ENCODE data around the gene SEL1L.
"Not testable (repeated sequence)": the region's sequence is repeated elsewhere in the genome, so short reads cannot be mapped to it uniquely, and the experiment has no call there.

Gene SEL1L

DNA sequence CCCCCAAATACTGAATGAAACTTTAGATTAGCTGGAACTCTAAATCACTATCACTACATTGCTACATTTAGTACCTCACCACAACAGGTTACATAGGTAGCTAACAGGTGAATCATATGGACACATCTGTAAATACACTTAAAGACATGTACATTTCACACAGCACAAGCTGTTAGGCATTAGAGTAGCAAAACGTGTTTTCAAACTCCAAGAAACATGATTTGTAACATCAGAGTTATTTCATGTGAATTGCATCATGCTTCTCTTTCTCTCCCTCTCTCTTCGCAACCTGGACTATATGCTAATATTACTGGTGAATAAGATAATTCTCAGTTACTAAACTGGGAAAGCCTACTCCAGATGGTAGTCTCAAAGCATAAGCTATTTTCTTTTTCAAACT, 4.3 kb downstream of the SEL1L start:
- in situ Hi-C loops (cut with HindIII; ENCODE audit: low sequenced_read_pairs), result no loop called here

DNA sequence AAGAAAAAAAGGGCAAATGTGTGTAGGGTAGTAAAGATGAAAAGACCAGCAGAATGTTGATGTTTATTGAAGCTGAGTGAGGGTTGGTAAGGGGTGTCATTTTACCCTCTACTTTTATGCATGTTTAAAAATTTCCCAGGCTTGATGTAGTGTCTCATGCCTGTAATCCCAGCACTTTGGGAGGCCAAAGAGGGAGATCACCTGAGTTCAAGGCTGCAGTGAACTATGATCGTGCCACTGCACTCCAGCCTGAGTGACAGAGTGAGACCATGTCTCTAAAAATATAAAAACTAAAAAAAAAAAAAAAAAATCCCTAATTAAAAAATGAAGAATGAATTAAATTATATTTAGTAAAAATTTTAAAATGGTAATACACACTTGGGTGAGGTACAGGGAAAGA, 8.5 kb downstream of the SEL1L start:
- in situ Hi-C loops (cut with HindIII; ENCODE audit: low sequenced_read_pairs), result no loop called here

GRCh38 chr14:81523616-81524015, 10.0 kb downstream of the SEL1L start:
- in situ Hi-C loops (cut with HindIII; ENCODE audit: low sequenced_read_pairs), result no loop called here

- in situ Hi-C loops (cut with HindIII; ENCODE audit: low sequenced_read_pairs), result no loop called here
Observed at GRCh38 chr14:81523016-81523415, 10.6 kb downstream of the SEL1L start.

DNA sequence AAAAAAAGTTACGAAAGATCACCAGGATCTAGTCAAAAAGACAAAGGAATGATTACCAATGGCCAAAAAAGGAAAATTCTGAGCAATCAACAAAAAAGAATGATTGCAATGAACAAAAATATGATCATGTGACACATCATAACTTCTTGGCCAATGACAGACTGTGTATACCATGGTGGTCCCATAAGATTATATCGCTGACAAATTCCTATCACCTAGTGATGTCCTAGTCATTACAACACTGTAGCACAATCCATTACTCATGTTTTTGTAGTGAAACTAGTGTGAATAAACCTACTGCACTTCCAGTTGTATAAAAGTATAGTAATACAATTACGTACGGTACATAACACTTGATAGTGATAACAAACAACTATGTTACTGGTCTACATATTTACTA, 12.3 kb downstream of the SEL1L start:
- in situ Hi-C loops (cut with HindIII; ENCODE audit: low sequenced_read_pairs), result no loop called here

DNA sequence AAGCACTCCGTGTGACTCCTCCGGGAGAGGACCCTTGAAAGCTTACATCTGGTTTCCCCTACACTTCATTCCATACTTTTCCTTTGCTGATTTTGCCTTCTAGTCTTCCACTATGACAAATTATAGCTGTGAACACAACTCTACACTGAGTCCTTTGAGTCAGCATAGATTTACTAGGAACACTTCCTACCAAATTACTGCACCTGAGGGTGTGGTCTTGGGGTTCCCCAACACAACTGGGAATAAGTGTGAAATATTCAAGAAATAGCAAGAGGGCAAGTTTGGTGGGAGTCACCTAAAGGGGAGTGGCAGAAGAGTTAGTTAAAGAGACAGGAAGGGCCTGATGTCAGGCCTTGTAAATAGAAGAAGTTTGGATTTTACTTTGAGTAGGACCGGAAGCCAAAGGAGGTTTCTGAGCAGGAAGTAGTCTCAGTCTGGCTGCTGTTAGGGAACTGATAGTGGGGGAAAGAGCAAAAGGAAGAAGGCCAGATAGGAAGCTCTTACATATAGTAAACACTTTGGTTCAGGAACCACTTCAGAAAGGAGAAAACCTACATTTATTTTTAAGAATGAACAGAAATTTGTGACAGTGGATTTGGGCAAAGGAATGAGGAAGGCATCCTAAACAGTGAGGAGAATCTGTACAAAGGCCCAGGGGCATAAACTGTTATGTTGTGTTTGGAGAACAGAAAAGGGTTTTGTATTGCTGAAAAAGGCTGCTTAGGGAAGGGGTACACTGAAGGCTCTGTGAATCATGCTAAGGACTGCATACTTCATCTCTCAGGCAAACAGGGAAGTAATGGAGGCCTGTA, 14.2 kb downstream of the SEL1L start:
- in situ Hi-C loops (cut with HindIII; ENCODE audit: low sequenced_read_pairs), result no loop called here

DNA sequence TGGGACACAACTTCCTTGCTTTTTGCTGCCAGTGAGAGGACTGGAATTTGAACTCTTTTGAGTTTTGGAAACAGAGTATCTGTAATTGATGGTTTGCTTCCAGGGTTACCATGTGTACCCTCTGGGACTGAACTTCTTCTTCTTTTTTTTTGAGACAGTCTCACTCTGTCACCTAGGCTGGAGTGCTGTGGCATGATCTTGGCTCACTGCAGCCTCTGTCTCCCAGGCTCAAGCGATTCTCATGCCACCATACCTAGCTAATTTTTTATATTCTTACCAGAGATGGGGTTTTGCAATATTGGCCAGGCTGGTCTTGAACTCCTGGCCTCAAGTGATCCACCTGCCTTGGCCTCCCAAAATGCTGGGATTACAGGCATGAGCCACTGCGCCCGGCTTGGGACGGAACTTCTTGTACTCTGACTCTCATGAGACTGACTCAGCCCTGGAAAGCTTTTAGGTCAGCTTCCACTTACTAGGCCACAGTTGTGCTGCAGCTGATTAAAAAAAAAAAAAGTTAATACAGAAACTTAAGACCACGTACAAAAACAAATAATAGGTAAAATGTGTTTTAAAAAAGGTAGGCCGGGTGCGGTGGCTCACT, 15.8 kb downstream of the SEL1L start:
- in situ Hi-C loops (cut with HindIII; ENCODE audit: low sequenced_read_pairs), result no loop called here

DNA sequence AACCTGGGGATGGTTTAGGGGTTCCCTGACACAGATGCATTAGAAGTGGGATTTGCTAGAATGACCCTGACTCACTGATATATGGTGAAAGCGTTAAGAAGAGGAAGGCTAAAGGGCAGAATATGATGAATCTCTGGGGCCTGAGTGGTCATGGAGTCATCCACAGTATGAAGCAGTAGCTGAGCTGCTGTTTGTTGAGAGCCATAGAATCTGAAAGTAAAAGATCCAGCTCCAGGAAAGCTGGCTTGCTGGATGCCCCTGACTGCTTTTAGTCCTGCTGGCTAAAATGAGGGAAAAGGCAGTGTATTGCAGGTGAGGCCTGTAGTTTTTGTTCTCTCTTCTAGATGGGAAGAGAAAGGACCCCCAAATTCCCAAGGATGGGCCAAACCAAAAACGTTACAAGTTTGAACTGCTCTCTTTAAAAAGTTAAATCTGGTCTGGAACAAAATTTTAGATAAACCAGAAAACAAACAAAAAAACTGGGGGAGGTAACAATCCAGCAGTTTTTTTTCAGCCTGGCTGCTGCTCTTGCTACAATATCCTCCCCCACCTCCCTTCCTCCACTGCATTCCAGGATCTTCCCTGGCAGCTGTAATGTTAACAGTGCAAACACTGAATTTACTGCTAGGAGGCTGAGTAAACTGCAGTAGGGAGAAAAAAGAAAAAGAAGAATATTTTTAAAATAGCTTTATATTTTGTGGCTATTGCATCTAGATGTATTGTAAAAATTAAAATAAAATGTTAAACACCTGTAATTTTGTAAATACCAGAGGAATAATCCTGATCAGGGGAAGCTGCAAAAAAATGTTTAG, 16.5 kb downstream of the SEL1L start:
- in situ Hi-C loops (cut with HindIII; ENCODE audit: low sequenced_read_pairs), result no loop called here

GRCh38 chr14:81515927-81516326, 17.7 kb downstream of the SEL1L start:
- in situ Hi-C loops (cut with HindIII; ENCODE audit: low sequenced_read_pairs), result not testable (repeated sequence)

DNA sequence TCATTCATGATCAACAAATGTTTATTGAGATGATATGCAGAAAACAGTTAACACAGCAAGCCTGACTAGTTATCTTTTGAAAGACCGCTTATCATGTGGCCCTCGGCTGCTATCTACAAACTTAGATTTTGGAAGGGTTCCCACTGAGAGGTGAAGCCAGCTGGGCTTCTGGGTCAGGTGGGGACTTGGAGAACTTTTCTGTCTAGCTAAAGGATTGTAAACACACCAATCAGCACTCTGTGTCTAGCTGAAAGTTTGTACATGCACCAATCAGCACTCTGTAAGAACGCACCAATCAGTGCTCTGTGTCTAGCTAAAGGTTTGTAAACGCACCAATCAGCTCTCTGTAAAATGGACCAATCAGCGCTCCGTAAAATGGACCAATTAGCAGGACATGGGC, 20.8 kb downstream of the SEL1L start:
- in situ Hi-C loops (cut with HindIII; ENCODE audit: low sequenced_read_pairs), result not testable (repeated sequence)

DNA sequence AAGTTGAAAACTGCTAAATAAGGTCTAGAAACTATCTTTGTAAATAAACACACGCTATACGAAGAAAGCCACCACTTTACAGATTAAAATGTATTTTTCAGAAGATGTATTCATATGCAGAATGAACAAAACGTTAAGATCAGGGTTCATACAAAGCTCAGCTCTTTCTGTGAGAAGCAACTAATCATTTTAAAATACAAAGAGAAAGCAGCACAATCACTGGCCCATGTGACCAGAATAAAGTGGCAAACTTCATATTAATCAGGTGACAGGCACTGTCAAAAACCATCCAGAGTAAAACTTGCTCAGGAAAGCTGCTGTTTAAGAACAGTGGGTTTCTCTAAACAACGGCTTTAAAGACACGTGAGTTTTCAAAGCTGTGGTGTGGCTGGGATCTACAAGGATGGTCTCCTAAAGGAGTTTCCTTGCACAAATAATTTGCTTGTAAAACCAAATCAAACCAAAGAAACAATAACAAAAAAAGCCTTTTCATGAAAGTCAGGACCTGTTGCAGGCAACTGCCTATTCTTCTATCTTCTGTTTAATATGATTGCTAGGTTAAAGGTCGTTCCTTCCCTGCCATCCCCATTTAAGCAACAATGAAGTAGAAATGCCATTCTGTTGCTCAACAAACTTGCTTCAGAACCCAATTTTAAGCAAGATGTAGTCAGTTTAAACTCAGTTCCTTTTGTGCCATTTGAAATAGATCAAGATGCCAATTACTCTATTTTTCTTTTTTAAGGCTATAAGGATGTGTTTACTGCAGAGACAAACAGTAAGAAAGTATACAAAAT, 22.3 kb downstream of the SEL1L start:
- in situ Hi-C loops (cut with HindIII; ENCODE audit: low sequenced_read_pairs), result no loop called here

DNA sequence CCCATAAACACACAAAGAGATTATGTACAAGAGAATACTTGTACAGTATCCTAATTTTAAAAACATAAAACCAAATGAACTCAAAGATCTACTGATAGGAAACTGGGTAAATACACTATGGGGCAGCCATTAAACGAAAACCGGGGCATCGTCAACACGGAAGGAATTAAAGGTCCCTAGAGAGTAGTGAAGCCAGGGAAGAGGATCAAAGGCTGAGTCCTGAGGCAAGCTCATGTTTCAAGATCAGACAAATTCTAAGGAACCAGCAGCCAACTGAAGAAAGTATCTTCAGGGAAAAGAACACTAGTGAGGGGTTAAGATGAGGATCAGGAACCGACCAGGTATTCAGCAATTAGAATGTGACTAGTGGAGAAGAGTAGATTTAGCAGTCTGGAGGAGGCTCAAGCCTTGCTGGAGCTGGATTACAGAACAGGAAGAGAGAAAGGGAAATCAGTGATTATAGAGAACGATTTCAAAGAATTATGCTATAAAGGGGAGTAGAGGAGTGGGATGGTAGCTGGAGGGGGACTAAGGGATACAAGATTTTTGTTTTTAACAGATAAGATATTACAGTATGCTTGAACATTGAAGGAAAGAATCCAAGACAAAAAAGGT, 23.7 kb downstream of the SEL1L start:
- in situ Hi-C loops (cut with HindIII; ENCODE audit: low sequenced_read_pairs), result no loop called here

- in situ Hi-C loops (cut with HindIII; ENCODE audit: low sequenced_read_pairs), result no loop called here
Observed at GRCh38 chr14:81509321-81509720, 24.3 kb downstream of the SEL1L start.

DNA sequence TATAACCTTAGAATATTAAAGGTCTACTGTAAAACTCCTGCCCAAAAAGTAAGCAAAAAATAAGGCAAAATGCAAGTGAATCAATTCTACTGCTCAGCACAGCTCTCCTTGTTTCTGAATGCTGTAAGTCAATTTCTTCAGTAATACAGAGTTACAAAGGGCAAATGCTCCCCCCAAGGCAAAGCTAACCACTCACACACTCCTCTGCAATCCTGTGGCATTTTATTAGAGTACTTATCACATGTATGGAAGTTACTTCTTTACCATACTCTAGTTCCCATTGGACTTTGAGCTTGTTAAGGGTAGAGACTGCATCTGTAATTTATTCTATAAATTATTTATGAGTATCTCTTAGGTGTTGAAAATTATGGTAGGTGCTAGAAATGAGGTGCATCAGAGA, 27.2 kb downstream of the SEL1L start:
- in situ Hi-C loops (cut with HindIII; ENCODE audit: low sequenced_read_pairs), result no loop called here

- in situ Hi-C loops (cut with HindIII; ENCODE audit: low sequenced_read_pairs), result no loop called here
Observed at GRCh38 chr14:81504864-81505263, 28.8 kb downstream of the SEL1L start.

DNA sequence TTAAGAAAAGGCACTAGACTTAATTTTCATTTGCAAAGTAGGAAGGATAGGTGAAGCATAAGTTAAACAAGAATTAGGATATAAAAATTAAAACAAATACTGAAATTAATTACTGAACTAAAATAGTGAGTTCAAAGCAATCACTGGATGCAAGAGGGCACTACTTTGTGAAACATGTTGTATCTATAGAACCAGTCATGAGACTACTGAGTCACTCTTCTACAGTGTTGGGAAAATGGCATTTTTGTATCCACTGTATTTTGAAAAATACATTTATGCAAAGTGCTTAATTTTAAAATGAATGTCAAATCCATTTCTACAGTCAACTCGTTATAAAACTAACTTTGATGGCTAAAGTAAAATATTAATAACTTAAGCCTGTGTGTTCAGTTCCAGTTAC, 47.9 kb downstream of the SEL1L start:
- in situ Hi-C loops (cut with HindIII; ENCODE audit: low sequenced_read_pairs), result no loop called here

DNA sequence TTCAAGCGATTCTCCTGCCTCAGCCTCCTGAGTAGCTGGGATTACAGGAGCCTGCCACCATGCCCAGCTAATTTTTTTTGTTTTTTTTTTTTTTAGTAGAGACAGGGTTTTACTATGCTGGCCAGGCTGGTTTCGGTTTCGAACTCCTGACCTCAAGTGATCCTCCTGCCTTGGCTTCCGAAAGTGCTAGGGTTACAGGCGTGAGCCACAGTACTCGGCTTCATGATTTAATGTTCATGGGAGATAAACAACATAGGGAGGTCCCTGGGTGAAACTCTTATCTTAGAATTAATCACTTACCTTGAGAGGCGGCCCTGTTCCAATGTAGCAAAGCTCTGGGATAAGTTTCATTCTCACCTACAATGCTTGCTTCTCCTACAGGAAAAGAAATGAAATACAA, 48.3 kb downstream of the SEL1L start:
- in situ Hi-C loops (cut with HindIII; ENCODE audit: low sequenced_read_pairs), result no loop called here

GRCh38 chr14:81484120-81484519, 49.5 kb downstream of the SEL1L start:
- in situ Hi-C loops (cut with HindIII; ENCODE audit: low sequenced_read_pairs), result no loop called here

DNA sequence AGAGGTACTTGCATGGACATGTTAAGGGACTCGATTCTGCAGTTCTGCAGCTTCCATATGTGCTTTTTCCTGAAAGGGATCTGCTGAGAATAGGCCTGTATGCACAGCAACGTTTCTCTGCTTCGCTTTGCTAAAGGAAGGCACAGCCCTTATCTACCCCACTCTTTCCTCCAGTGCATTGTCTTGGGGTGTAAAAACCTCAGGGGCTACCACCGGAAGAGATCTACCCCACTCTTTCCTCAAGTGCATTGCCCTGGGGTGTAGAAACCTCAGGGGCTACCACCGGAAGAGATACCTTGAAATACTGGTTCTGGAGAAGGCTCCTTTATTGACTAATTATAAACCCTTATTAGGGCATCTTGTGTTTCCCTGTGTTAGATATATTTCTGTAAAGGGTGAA, 52.9 kb downstream of the SEL1L start:
- in situ Hi-C loops (cut with HindIII; ENCODE audit: low sequenced_read_pairs), result no loop called here

DNA sequence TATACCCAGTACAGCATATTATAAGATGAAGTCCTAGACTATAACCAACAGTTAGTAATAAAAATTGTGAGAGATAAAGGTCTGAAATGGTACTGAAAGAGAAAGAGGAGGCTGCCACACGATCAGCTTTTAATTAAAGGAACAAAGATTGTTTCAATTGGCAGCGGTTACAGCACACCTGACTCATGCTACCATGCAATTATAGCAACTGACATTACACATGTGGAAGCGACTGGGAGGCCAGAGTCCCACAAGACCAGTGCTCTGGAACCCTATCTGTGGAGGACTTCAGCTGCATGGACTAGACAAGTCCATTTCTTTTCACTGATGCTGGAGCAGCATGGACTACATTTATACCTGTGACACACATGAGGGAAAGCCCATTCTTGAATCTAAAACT, 55.2 kb downstream of the SEL1L start:
- in situ Hi-C loops (cut with HindIII; ENCODE audit: low sequenced_read_pairs), result no loop called here

- in situ Hi-C loops (cut with HindIII; ENCODE audit: low sequenced_read_pairs), result no loop called here
Observed at GRCh38 chr14:81476816-81477215, 56.8 kb downstream of the SEL1L start.
